Stimulated activated naive B cell treated with anti-CD40 and anti-IgM and Interleukin-4, amounts not matched to agents 10 μg/mL and 1 μg/mL and 100 μg/mL, for 72 hours (primary cell): Measurements from ENCODE around the gene NPAT.
A peak's percentile ranks its signal among the peaks of the same experiment; 100 is the strongest.
"Not testable (repeated sequence)": the region's sequence is repeated elsewhere in the genome, so short reads cannot be mapped to it uniquely, and the experiment has no call there.

Experiments used
- ATAC-seq, 2 donors: fragments of 150-1000 bp; cut with Tn5 transposase; replicated peaks; 2 replicates each; pipeline ENCODE4 v1.10.0; 2021; ENCODE audit warnings: moderate library complexity in 1 of 2
- DNase-seq: peaks from one replicate; pipeline ENCODE4 v3.0.0; 2021
- H3K27ac Mint-ChIP-seq: one replicate; pipeline ENCODE4 v1.8.0; 2022; ENCODE audit warnings: mild to moderate bottlenecking, mixed read lengths
- H3K27me3 Mint-ChIP-seq, 2 donors: one replicate each; pipeline ENCODE4 v1.8.0; 2022; ENCODE audit warnings: mixed read lengths in 2 of 2
- H3K36me3 Mint-ChIP-seq, 2 donors: one replicate each; pipeline ENCODE4 v1.8.0; 2022; ENCODE audit warnings: mixed read lengths in 2 of 2, mild to moderate bottlenecking in 1 of 2
- H3K4me1 Mint-ChIP-seq, 2 donors: one replicate each; pipeline ENCODE4 v1.8.0; 2022; ENCODE audit warnings: mixed read lengths in 2 of 2, mild to moderate bottlenecking in 1 of 2
- H3K4me3 Mint-ChIP-seq, 2 donors: one replicate each; pipeline ENCODE4 v1.8.0; 2022; ENCODE audit warnings: mild to moderate bottlenecking in 2 of 2, mixed read lengths in 2 of 2, moderate library complexity in 1 of 2
- H3K9me3 Mint-ChIP-seq, 2 donors: one replicate each; pipeline ENCODE4 v1.8.0; 2022; ENCODE audit warnings: mixed read lengths in 2 of 2, mild to moderate bottlenecking in 1 of 2

NPAT gene

DNA sequence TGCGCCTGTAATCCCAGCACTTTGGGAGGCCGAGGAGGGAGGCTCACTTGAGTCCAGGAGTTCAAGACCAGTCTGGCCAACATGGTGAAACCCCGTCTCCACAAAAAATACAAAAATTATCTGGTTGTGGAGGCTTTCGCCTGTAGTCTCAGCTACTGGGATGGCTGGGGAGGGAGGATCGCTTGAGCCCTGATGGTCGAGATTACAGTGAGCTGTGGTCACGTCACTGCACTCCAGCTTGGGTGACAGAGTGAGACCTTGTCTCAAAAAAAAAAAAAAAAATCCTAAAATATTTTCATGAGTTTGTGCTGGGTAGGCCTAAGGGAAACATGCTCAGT lies 101.5 kb downstream of the NPAT start:
- H3K36me3 Mint-ChIP-seq = peaks cover 11 to 19% of the 10 kb centered on the region in 2 donors
- H3K4me3 Mint-ChIP-seq = peak overlapping the region; percentile 92 to 93
- not testable (repeated sequence) for H3K9me3 Mint-ChIP-seq, H3K27me3 Mint-ChIP-seq, DNase-seq
- H3K4me1 Mint-ChIP-seq = peaks cover 21 to 39% of the 10 kb centered on the region in 2 donors
- peak in 1 of 2 donors; percentile 28 for ATAC-seq
- peak overlapping the region; percentile 92 for H3K27ac Mint-ChIP-seq

DNA sequence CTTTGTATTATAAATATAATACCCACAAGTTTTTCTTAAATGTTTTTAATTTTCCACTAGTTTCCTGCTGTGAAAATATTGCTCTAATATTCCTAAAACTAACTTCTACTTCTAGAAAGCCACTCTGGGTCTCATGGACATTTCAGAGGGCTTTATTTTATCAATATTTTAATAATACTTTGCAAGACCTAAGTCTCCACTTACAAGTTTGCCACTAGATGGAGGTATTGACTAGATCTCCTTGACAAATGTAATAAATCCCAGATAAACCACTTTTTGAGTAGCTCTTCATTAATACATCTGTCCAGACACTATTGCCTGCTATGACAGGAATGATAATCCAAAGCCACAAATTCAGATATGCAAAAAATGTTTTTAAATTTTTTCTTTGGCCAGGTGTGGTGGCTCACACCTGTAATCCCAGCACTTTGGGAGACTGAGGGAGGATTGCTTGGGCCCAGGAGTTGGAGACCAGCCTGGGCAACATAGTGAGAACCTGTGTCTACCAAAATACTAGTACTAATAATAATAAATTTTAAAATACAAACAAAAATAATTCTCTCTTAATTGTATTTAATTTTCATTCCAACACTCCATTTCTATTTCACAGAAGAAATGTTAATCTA lies 104.6 kb downstream of the NPAT start:
- Mint-ChIP-seq H3K27me3 (no peaks in the 10 kb centered on the region), H3K4me3 (no peak overlapping the region), H3K27ac (no peak overlapping the region), H3K4me1 (peaks cover 10 to 13% of the 10 kb centered on the region in 2 donors), H3K36me3 (peaks cover 5 to 9% of the 10 kb centered on the region in 2 donors), H3K9me3 (no peaks in the 10 kb centered on the region)
- ATAC-seq = no peak
- no peak for DNase-seq

DNA sequence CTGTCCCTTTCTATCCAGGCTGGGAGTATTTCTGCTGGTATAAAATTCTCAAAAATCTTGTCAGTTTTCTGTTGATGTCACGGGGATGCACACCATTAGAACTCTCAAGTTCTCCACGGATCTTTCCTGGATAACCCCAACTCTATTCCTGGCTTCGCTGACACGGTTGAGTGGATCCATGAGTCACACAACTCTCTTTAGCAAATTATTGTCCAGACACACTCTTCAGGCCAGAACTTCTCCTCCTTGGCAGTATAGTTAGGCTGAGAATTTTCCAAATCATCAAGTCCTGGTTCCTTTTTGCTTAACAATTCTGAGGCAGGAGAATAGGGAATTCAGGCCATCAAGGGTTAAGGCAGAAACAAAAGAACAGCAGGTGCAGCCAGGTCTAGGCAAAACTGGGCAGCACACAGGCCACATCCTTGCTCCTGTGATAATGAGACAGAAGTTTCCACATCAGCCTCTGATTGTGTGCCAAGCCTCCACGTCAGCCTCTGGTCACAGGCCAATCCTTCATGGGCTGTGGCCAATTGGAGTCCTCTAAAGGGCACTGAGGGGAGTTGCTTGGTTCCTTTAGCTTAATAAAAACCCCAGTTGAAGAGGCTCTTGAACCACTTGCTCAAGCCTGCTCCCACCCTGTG lies 106.8 kb downstream of the NPAT start:
- H3K36me3 Mint-ChIP-seq = peaks cover 6 to 7% of the 10 kb centered on the region in 2 donors
- no peak overlapping the region for H3K4me3 Mint-ChIP-seq
- H3K27me3 Mint-ChIP-seq = no peaks in the 10 kb centered on the region
- peak overlapping the region; percentile 75 for H3K27ac Mint-ChIP-seq
- peaks cover 0 to 2% of the 10 kb centered on the region in 2 donors for H3K4me1 Mint-ChIP-seq
- DNase-seq (no peak), ATAC-seq (peak in 1 of 2 donors; percentile 56)
- no peaks in the 10 kb centered on the region for H3K9me3 Mint-ChIP-seq

DNA sequence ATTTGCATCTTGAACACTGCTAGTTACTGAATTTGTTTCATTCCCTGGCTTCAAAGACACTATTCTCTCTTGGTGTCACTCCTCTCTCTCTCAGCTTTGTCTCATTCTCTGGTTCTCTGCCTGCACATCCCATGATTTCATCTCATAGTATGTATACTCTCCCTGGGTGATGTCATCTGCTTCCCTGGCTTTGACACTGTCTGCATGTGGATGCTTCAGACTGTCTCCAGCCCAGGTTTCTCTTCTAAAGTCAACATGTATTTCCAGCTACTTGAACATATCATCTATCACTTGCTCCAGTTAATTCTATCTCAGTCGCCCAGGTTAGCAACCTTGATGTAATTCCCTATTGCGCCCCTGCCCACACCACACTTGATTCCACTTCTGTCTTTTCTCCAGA lies 110.4 kb downstream of the NPAT start:
- H3K36me3 Mint-ChIP-seq = peaks cover 6 to 7% of the 10 kb centered on the region in 2 donors
- no peaks in the 10 kb centered on the region for H3K9me3 Mint-ChIP-seq
- no peak overlapping the region for H3K4me3 Mint-ChIP-seq
- H3K4me1 Mint-ChIP-seq = peaks cover 0 to 2% of the 10 kb centered on the region in 2 donors
- H3K27me3 Mint-ChIP-seq = no peaks in the 10 kb centered on the region
- ATAC-seq = no peak
- H3K27ac Mint-ChIP-seq = no peak overlapping the region
- no peak for DNase-seq

DNA sequence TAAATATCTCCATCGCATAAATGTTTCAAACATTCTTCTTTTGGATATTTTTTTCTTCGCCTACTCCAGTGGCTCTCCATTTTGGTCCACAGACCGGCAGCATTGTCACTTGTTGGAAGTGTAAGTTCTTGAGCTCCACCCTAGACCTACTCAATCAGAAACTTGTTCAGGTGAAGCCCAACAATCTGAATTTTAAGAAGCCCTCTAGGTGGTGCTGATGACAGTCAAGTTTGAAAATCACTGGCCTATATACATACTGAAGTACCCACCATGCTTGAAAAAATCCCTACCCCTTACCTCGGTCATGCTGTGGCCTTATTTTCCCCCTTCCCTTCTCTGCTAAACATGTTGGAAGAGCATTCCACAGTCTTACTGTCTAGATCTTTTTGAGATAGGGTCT lies 111.3 kb downstream of the NPAT start:
- peaks cover 6 to 7% of the 10 kb centered on the region in 2 donors for H3K36me3 Mint-ChIP-seq
- no peaks in the 10 kb centered on the region for H3K27me3 Mint-ChIP-seq
- H3K4me1 Mint-ChIP-seq = peaks cover 0 to 2% of the 10 kb centered on the region in 2 donors
- ATAC-seq (no peak), DNase-seq (no peak)
- no peaks in the 10 kb centered on the region for H3K9me3 Mint-ChIP-seq
- no peak overlapping the region for H3K27ac Mint-ChIP-seq
- H3K4me3 Mint-ChIP-seq = no peak overlapping the region
